IPS-11a (cell line): ENCODE data around the gene TGFB2.
A peak's percentile ranks its signal among the peaks of the same experiment; 100 is the strongest.
"Not testable (repeated sequence)": the region's sequence is repeated elsewhere in the genome, so short reads cannot be mapped to it uniquely, and the experiment has no call there.

Experiments
- H3K4me3 ChIP-seq: one replicate; pipeline ENCODE4 v1.5.1; 2013; ENCODE audit warnings: low read depth, low read length, control low read depth

The TGFB2 gene

GRCh38 chr1:218344814-218345672, at the start of gene TGFB2:
TGFB2 (plus strand) TSS chr1:218345336; CDS start chr1:218346702, 1,366 bp downstream.
- peak within 1 kb of the TSS; percentile 61 for H3K4me3 ChIP-seq

- no peak overlapping the region for H3K4me3 ChIP-seq
These were observed 49.0 kb upstream of the TGFB2 start for GRCh38 chr1:218296162-218296561.

- no peak overlapping the region for H3K4me3 ChIP-seq
These were observed 47.7 kb upstream of the TGFB2 start for GRCh38 chr1:218297461-218297860.

- H3K4me3 ChIP-seq = no peak overlapping the region
These were observed 47.3 kb upstream of the TGFB2 start for GRCh38 chr1:218297867-218298266.

- H3K4me3 ChIP-seq = no peak overlapping the region
These were observed 46.7 kb upstream of the TGFB2 start for GRCh38 chr1:218298398-218298797.

GRCh38 chr1:218299416-218299815, 45.7 kb upstream of the TGFB2 start:
- no peak overlapping the region for H3K4me3 ChIP-seq

GRCh38 chr1:218301217-218301616, 43.9 kb upstream of the TGFB2 start:
- no peak overlapping the region for H3K4me3 ChIP-seq

GRCh38 chr1:218302155-218302554, 43.0 kb upstream of the TGFB2 start:
- no peak overlapping the region for H3K4me3 ChIP-seq

- no peak overlapping the region for H3K4me3 ChIP-seq
These were observed 41.8 kb upstream of the TGFB2 start for GRCh38 chr1:218303176-218303879.

GRCh38 chr1:218304281-218305039, 40.7 kb upstream of the TGFB2 start:
- no peak overlapping the region for H3K4me3 ChIP-seq

- no peak overlapping the region for H3K4me3 ChIP-seq
These were observed 39.6 kb upstream of the TGFB2 start for GRCh38 chr1:218305472-218306064.

- H3K4me3 ChIP-seq = no peak overlapping the region
These were observed 32.6 kb upstream of the TGFB2 start for GRCh38 chr1:218312509-218312908.

GRCh38 chr1:218314316-218314715, 30.8 kb upstream of the TGFB2 start:
- H3K4me3 ChIP-seq = no peak overlapping the region

GRCh38 chr1:218315638-218316037, 29.5 kb upstream of the TGFB2 start:
- no peak overlapping the region for H3K4me3 ChIP-seq

- no peak overlapping the region for H3K4me3 ChIP-seq
These were observed 28.1 kb upstream of the TGFB2 start for GRCh38 chr1:218317061-218317460.

GRCh38 chr1:218320182-218320581, 25.0 kb upstream of the TGFB2 start:
- not testable (repeated sequence) for H3K4me3 ChIP-seq

GRCh38 chr1:218322762-218323161, 22.4 kb upstream of the TGFB2 start:
- H3K4me3 ChIP-seq = no peak overlapping the region

GRCh38 chr1:218323568-218324225, 21.4 kb upstream of the TGFB2 start:
- no peak overlapping the region for H3K4me3 ChIP-seq

GRCh38 chr1:218324226-218324580, 20.9 kb upstream of the TGFB2 start:
- H3K4me3 ChIP-seq = no peak overlapping the region

- H3K4me3 ChIP-seq = no peak overlapping the region
These were observed 16.4 kb upstream of the TGFB2 start for GRCh38 chr1:218328769-218329168.
